Gastroesophageal sphincter (tissue), 3 donors: ENCODE data around the gene GSC2.

ENCODE experiments used
- POLR2AphosphoS5 ChIP-seq: sonication (generic); formaldehyde crosslinking; IDR thresholded peaks from one replicate; pipeline ENCODE4 v1.6.1; 2017; ENCODE audit warnings: antibody characterized with exemption
- TF ChIP-seq, protein P1 (sequence below), 4 experiments: fragments of 200-600 bp in 2 of 4; fragments of 450-650 bp in 2 of 4; sonication (generic) in 1 of 4; IDR thresholded peaks; one replicate each; pipeline ENCODE4 v1.5.1; 2017 to 2019; ENCODE audit warnings: antibody characterized with exemption in 4 of 4, mild to moderate bottlenecking in 2 of 4, moderate library complexity in 2 of 4

DNA sequence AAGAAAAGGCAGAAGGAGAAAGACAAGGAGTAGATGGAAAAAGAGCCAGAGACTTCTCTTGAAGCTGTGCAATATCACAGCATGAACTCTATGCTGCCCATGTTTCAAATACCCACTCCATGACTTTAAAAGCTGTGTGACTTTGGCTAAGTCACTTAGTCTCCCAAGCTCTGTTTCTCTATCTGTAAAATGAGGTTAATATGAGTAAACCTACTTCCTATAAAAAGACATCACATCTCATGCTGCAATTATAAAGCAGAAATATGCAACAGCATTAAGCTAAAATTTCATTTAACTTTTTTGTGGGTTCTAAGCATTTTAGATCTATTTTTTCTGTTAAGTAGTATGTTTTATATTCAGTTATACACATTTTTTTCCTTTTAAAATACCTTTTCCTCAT is 39.4 kb downstream of the GSC2 start:
- TF ChIP-seq POLR2AphosphoS5: no peak
- TF ChIP-seq, protein P1, sequence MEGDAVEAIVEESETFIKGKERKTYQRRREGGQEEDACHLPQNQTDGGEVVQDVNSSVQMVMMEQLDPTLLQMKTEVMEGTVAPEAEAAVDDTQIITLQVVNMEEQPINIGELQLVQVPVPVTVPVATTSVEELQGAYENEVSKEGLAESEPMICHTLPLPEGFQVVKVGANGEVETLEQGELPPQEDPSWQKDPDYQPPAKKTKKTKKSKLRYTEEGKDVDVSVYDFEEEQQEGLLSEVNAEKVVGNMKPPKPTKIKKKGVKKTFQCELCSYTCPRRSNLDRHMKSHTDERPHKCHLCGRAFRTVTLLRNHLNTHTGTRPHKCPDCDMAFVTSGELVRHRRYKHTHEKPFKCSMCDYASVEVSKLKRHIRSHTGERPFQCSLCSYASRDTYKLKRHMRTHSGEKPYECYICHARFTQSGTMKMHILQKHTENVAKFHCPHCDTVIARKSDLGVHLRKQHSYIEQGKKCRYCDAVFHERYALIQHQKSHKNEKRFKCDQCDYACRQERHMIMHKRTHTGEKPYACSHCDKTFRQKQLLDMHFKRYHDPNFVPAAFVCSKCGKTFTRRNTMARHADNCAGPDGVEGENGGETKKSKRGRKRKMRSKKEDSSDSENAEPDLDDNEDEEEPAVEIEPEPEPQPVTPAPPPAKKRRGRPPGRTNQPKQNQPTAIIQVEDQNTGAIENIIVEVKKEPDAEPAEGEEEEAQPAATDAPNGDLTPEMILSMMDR (IDR thresholded peaks at IDR 0.05): no peak
